SKM-1 treated with dmso at 0.1 percent for 144 hours (cell line): ENCODE results near the gene ADIPOR2.
"Not testable (repeated sequence)": the region's sequence is repeated elsewhere in the genome, so short reads cannot be mapped to it uniquely, and the experiment has no call there.

Experiments used
- DNase-seq: peaks from one replicate; lab custom pipeline; 2025; ENCODE audit not compliant: unreplicated experiment; lab: John Stamatoyannopoulos, UW

The ADIPOR2 gene

DNA sequence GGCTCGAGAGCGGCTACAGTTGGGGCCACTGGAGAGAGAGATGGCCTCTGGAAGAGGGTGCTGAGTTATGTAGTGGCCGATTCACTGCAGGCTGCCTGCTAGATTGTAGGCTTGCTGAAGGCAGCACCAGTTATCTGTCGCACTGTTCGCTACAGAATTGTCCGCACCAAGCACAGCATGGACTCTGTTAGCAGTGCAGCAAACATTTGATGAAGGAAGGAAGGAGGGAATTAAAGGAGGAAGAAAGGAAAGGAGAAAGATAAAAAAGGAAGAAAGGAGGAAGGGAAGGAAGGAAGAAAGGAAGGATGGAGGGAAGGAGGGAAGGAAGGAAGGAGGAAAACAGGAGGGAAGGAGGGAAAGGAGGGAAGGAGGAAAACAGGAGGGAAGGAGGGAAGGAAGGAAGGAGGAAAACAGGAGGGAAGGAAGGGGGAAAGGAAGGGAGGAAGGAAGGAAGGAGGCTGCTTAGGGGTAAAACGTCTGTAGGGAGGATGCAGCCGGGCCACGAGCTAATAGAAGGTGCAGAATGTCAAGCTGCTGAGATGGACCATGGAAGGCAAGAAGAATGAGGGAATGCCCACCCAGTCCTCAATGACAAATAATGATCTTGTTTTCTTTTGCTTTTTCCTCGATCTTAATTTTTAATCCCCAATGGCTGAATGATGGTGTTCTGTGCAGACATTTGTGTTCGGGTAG lies 27.3 kb upstream of the ADIPOR2 start:
- DNase-seq, result no peak

DNA sequence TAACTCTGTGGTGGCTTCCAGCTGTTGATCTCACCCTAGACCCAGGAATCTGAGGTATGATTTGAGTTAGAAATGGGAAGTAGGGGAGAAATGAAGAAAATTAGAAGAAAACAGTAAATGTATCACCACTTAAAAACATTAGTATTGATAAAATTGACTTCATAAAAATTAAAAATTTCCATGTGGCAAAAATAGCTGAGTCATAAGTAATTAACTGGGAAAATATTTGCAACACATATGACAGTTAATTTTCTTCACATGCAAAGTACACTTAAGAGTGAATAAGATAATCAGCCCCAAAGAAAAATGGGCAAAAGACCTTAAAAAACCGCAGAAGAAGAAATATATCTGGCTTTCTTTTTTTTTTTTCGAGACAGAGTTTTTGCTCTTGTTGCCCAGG lies 25.5 kb upstream of the ADIPOR2 start:
- DNase-seq, result no peak

DNA sequence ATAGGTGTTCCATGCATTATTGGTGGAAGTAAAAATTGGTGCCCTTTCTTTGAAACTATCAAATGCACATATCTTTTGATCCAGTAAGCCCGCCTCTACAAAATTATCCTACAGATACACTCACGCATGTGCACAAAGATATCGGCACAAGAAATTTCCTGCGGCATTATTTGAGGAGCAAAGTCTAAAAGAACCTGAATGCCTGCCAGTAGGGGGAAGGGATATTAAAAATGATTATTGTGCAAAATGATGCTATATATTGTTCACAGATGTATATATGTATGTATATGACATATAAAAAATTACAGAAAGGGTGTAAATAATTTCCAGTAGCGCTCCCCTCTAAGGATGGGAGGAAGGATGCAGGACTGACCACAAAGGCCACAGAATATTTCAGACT lies 24.7 kb upstream of the ADIPOR2 start:
- no peak for DNase-seq

DNA sequence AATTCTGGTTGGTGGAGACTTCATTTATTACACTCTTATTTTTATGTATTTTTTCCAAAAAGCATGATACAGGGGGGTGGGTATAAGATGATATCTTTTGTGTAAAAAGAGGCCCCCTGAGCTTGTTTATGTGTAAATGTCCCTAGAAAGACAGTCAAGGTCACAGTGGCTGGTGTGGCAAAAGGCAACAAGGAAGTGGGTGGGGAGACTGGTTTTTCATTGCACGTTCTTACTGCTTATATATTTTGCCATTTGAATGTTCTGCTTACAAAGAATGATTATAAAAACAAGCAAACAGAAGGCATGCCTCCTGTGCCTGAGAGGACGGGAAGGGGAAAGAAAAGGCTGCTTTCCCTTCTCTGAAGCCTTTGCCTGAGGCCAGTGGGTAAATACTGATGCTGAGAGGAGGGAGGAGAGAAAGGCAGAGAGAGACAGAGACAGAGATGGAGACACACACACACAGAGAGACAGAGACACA lies 24.1 kb upstream of the ADIPOR2 start:
- no peak for DNase-seq

DNA sequence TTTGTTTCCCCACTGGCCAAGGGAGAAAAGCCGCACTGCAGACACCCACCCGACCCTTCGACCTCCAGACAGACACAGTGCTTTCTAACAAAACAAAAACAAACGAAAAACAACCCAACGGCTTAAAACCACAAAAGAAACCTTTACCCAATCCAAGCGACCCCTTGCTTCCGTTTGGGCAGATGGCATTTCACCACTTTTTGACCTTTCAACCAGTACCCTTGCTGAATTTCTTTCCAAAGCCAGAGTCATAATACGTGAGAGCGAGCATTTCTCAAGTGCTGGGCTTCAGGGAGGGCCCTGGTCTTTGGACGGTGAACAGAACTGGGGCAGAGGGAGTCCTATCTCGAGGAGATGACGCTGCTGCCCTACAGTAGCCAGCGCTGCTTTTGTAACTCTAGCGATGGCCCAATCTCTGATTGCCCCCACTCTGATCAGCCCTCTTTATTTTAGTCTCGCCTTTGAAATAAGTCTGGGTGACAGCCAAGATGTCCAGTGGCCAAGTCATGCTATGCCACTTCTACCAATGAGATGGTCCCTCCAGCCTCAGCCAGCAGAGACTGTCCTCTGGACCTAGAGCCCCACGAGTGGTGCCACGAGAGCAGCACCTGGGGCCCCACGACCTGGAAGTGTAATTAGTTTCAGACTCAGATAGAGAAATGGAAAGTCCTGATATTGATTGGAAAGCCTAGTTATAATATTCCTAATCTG lies 21.9 kb upstream of the ADIPOR2 start:
- peak; percentile 51 for DNase-seq

DNA sequence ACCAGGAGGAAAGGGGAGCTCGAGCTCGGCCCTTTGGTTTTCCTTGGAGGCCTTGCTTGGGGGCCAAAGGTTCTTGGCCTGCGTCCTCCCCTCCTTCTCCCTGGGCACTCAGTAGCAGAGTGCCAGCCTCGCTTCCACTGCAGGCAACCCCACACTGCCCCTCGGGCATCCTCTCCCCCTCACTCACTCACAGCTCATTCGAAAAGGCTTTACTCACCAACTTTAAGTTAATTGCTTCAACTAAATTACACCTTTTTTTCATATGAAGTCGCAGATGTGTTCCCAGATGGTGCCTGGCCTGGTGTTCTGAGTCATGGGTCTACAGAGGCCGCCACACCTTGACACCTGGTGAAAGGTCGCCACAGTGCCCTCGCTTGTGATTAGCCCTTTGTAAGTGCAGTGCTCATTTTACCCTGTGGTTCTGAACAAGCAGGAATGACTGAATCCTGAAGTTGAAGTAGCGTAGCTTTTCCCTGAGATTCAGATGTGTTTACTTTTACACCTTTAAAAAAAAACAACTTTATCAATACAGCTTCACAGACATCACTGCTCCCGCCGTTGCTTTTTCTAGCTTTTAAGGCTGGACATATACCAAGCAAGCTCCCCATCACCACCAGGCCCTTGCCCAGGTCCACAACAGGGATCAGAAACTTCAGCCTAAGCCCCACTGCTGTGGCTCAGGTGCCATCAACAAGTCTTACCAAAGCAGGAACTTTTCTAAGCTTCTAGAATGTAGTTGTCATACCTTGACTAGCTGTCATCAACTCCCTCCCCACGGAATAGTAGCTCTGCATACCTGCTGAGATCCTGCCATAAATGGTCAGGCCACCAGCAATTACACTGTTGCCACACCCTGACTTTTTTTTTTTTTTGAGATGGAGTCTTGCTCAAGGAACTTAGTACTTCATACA lies 20.3 kb upstream of the ADIPOR2 start:
- no peak for DNase-seq

DNA sequence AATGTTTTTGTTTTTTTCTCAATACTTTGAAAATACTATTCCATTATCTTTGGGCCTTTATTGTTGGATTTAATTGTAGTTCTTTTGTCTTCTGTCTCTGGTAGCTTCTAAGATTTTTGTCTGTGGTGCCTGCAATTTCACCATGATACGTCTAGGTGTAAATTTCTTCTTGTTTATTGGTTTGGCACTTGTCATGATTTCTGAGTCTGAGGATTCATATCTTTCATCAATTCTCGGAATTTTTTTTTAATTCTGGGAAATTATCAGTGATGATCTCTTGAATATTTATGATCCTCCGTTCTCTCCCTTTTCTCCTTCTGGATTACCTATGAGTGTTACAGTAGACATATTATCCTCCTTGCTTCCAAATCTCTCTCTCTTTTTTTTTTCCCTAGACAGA lies 14.8 kb upstream of the ADIPOR2 start:
- no peak for DNase-seq

DNA sequence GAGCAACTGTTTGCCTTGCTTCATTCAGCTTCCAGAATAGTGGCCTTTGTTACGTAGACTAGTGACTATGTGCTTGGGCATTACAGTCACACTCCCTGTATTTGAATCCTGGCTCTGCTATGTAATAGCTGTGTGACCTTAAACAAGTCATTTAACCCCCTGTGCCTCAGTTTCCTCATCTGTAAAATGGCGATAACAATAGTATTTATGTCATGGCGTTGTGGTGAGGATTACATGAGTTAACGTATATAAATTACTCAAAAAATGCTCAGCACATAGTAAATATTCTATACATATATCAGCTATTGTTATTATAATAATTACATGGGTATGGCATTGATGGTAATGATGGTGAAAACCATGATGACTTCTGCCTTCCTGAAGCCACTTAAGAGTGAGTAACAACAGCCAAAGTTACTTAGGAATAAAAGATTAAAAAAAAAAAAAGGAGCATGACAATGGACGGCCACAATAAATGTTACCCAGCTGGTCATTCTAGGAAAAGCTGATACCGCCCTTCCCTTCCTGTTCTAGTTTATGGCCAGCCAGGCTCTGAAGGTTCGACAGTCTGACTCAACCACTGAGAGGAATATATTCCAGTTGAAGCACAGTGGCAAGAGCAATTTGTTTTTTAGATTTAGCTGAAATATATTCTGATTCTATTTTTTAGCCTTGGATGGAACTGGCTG lies 9.9 kb upstream of the ADIPOR2 start:
- no peak for DNase-seq

DNA sequence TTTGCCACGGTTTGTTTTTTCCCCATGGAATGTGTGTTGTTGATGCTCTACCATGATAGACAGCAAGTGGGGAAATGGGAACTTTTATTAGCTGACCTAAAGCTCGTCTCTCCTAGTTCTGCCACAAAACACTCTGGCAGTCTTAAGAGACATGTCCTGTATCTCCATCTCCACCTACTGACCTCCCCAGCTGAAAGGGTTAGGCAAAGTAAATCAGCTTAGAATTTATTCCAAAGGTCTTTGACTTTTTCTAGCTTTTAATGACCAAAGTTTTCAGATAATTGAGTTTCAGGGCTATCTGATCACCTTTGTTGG lies 9.4 kb upstream of the ADIPOR2 start:
- no peak for DNase-seq

DNA sequence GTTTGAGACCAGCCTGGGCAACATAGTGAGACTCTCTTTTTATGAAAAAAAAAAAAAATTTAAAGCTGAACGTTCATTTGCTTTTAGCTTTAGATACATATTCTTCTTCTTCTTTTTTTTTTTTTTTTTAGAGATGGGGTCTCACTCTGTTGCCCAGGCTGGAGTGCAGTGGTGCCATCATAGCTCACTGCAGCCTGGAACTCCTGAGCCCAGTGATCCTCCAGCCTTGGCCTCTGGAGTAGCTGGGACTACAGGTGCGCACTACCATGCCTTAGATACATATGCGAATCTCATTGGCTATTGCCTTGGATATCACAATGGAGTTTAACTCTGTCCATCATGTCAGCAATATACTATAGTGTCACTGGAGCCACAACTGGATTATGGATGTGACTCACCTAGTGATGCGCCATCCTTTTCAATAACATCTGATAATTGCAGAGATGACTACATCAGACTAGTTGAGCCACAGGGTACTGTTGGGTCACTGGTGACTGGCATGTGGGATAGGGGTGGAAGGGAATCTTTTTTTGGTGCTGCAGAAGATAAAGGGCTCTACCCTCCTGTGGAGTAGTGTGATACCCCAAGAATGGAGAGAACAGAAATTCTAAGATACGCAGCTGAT lies 2.7 kb upstream of the ADIPOR2 start:
- no peak for DNase-seq

DNA sequence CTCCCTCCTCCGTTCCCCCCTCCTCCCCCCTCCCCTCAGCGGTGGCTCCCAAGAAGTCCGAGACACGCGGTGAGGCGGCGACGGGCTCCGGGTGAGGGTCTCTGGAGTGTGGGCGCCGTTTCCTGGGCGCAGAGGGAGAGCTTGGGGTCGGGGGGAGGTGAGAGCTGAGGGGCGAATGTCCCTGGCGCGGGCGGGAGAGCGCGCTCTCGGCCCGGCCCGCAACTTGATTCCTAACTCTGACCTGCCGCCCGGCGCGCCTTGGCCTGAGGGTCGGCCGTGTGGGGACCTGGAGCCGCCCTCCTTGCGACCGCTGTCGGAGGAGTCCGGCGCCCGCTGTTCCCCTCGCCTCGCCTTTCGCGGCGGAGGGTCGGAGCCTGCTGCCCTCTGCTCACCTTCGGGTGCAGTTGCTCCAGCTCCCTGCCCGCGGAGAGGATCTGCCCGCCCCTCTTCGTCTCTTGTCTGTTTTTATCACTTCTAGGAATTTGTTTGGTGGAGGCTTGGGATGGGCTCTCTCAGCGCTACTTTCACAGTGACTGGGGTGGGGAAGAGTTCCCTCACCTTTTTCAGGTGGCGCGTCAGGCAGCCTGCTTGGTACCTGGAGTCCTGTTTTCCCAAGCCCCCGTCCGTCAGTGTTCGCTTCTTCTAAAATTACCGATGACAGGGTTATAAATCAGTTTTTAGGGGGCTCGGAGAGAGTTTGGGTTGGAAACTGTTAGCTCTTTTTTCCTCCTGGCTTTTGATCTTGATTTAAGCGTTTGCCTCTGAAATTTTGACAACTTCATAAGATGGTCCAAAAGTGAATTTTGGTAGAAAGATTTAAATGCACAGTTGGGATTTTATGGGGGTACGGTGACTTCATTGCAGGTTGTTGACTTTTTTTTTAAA lies 495 bp downstream of the ADIPOR2 start:
- no peak for DNase-seq

DNA sequence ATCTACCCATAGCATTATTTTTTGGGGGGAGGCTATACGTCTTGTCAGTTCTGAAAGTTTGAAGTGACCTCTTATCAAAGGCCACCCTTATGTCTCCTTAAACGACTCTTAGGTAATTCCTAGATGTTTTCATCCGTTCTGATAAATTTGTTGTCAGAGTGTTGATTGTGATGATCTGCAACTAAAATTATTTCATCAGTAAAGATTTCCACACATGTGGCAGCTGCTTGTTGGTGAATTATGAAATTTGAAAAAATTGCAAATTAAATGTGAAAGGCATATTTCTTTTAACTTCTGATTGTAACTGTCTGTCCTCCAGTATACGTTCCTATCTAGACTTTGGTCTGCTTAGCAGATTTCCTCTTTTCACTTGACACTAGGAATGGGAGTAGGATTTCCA lies 1.4 kb downstream of the ADIPOR2 start:
- DNase-seq, result no peak

DNA sequence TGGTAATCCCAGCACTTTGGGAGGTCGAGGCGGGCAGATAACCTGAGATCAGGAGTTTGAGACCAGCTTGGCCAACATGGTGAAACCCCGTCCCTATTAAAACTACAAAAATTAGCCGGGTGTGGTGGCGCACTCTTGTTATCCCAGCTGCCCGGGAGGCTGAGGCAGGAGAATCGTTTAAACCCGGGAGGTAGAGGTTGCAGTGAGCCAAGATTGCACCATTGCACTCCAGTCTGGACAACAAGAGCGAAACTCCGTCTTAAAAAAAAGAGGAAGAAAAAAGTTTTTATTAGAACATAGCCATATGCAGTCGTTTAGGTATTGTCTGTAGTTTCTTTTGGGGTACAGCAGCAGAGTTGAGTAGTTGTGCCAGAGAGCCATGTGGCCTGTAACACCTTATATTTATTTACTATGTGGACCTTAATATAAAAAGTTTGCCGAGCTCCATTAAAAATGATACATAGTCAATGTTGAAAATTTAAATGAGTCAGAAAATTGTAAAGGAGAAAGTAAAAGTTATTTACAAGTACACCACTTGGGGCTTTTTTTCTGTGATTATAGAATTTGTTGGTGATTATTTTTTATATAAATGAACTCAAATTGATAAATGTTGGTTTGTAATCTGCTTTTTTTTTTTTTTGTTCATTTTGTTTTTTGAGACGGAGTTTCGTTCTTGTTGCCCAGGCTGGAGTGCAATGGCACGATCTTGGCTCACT lies 2.2 kb downstream of the ADIPOR2 start:
- peak; percentile 41 for DNase-seq

DNA sequence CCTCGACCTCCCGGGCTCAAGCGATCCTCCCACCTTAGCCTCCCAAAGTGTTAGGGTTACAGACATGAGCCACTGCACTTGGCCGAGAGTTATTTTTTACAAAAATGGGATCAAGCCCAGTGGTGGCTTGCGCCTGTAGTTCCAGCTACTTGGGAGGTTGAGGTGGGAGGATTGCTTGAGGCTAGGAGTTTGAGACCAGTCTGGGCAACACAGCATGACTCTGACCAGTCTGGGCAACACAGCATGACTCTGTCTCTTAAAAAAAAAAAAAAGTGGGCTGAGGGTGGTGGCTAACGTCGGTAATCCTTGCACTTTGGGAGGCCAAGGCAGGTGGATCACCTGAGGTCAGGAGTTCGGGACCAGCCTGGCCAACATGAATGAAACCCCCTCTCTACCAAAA lies 4.2 kb downstream of the ADIPOR2 start:
- not testable (repeated sequence) for DNase-seq

DNA sequence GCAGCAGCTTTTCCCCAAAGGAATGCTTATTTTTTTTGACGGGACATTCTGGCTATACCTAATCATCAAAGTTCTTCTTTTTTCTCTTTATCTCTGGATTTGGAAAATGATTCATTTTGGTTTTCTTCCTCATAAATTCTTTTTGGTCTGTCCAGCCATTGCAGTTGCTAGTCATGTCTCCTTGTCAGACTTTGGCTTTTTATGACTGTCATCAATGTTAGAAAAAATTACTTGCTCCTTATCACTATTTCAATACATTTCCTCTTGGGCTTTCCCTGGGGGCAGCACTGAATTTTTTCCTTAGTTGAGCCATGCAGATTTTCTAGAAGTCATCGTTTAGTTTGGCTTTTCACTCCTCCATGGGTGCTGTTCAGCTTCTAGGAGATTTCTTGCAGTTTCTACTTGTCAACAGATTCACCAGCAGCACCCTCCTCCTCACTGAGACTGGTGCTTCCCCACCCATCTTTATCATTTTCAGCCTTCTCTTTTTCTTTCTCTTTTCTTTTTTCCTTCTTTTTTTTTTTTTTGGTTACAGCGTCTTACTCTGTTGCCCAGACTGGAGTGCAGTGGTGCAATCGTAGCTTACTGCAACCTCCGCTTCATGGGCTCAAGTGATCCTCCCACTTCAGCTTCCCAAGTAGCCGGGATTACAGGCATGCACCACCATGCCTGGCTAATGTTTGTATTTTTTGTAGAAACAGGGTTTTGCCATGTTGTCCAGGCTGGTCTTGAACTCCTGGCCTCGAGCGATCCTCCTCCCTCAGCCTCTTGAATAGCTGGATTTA lies 5.2 kb downstream of the ADIPOR2 start:
- no peak for DNase-seq

DNA sequence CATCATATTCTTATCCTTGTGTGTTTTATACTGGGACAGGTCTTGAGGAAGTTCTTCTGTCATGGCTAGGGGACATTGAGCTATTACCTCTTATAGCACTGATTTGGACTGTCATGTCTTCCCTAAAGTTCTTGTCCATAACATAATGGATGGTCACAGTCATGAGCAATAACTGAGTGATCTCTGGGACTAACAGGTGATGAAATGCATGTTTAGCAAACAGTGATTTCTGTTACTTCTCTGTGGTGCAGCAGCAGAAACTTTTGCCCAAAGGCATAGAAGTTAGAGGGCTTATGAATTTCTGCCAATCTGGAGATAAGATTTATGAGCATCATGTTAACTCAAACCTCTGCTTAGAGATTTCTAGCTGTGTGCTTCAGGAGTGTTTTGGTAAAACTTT lies 5.9 kb downstream of the ADIPOR2 start:
- no peak for DNase-seq

DNA sequence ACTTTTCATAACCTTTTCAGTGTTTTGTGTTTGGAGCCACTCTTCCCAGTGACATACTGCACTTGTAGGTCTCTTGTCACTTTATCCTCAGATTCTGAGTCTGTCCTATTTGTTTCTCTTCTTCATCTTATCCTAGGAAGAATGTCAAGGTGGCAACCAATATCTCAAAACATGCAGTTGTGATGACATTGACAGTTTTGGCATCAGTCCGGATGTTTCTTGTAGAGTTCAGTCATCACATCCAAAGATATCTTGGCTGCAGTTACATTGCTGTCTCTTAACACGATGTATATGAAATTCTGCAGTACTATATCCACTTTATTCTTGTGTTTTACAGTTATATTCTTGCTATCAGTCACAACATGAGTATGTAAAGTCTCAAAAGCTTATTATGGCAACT lies 6.4 kb downstream of the ADIPOR2 start:
- no peak for DNase-seq

DNA sequence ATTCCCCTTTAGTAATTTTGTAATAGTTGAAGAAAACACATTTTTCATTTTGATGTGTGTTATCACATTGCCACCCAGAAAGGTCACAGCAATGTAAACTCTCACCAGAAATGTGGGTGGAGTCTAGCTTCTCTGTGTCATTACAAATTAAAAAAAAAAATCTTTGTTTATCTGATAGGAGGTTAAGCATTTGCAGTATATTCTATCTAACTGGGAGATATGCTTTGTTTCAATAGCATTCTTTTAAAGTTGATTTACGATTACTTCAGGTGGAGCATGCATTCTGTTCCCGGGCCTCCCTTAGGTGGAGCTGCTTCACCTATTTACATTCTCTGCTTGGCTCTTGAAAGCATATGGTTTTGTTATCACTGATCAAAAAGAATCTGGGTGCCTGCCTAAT lies 7.8 kb downstream of the ADIPOR2 start:
- DNase-seq, result no peak
